HS-5 (cell line): ENCODE data around the gene RABIF.

Experiments used
- DNase-seq: peaks from one replicate; pipeline ENCODE4 v3.0.0-alpha.2; 2012; ENCODE audit warnings: low read depth

Gene RABIF

DNA sequence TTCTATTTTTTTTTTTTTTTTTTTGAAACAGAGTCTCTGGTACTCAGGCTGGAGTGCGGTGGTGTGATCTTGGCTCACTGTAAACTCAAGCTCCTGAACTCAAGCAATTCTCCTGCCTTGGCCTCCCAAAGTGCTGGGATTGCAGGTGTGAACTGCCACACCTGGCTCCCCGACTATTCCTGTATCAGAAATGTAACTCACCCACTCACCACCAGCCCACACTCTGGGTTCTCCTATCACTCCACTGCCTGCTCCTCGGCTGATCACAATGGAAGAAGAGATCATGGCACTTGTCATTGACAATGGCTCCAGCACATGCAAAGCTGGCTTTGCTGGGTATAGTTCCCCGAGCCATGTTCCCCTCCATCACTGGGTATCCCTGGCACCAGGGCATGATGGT, 15.9 kb downstream of the RABIF start:
- no peak for DNase-seq

DNA sequence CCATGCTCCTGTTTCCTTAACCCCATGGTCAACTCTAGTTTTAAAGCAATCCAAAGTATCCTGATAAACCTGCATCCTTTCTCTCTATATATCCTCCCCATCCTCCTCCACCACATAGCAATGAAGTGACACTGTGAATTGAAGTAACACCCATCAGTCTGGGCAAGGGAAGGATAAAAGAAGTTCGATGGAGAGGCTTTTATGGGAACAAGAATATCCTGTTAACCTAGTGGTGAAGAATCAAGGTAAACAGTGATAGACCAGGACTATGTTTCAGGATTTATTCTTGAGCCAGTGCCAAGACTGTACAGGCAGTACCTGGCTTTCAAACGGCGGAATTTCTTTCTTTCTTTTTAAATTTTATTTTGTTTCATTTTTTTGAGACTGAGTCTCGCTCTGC, 17.6 kb downstream of the RABIF start:
- DNase-seq = no peak

DNA sequence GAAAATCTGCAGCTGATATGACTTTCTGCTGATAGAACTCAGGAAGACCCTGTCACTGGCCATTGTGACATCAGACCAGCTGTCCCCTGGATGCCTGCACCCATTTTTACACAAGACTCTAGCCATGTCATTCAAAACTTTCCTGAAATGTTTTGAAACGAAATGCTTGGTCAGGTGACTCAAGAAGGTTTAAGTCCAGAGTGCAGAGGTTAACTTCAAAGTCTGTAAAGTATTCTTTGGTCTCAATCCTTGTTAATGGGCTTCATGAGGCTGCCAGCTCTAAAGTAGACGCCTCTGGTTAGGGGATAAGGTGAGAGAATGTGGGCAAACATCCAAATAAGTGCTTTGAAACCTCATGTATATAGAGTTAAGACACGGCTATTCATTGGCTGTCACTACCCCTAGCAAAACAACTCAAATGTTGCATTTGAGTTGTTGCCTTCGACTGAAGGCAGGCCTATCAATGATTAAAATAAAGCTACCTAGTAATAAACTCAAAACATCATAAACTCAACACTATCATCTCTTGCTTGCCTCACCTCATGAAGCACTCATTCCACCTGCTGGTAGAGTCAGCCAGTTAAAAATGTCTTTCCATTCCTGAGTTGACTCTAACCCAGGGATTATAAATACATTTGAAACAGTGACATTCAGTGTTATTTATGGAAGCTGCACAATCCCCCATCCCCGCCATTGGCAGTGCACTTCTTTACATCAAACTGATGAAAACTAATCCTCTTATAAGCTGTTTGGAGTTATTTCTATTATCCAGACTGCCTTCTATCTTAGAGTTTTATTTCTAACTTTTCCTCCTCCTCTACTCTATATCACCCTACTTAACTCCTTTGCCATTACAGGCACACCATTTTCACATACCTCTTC, 26.0 kb downstream of the RABIF start:
- DNase-seq = no peak

DNA sequence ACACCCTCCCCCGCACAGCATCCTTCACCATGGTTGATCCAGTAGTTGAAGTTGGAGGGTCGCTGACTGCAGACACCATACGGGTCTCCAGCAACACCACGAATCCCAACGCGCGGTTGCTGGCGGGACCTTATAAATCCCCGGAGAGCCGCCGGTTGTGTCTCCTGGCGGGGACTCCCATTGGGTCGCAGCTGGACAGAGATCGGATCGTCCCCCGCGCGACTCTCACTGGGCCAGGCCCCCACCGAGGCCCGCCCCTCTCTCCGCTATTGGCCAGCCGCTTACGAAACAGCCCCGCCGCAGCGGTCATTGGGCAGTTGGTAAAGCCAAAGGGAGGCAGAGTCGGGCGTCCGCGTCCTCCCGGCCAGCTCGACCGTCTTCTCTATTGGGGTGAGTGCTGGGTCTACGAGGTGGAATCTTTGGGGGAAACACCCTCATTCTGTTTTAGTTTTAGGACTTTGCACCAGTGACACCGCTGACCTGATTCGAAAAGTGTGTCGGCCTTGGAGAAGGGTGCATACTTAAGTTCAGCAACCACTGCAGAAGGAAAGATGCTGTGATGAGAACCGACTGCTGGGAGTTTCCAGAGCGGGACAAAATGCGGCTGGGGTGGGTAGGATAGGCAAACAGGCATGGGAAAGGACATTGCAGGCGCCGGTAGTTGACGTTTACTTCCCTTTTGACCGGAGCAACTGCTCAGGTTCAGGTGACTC, 27.4 kb downstream of the RABIF start:
- DNase-seq = peak; percentile 49

DNA sequence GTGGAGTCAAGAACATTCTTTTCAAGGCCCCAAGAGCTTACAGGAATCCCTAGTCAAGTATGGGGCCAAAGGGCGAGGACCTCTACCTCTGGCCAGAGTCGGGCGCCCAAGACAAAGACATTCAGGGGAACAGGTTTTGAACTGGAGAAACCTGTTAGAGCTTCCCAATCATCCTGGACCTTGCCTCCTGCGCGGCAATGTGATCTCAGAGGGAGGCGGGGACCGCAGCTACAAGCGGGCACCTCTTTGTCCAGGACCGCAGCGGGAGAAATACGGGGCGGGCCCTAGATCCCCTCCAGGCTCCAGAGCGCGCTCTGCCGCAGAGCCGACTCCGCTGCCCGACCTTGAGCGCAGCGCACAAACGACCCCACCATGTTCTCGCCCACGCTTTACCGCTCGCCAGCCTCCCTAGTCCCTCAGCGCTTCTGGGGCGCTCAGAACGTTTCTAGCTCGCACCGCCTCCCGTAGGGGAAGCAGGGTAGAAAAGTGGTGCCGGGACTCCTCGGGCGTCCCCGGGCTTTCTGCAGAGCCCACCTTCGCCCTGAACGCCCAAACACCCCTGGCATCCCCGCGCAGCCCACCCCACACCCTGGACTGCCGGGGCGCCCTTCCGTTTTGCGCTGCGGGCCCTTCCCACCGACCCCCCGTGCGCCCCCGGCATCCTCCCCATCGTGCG, 28.1 kb downstream of the RABIF start:
- no peak for DNase-seq

DNA sequence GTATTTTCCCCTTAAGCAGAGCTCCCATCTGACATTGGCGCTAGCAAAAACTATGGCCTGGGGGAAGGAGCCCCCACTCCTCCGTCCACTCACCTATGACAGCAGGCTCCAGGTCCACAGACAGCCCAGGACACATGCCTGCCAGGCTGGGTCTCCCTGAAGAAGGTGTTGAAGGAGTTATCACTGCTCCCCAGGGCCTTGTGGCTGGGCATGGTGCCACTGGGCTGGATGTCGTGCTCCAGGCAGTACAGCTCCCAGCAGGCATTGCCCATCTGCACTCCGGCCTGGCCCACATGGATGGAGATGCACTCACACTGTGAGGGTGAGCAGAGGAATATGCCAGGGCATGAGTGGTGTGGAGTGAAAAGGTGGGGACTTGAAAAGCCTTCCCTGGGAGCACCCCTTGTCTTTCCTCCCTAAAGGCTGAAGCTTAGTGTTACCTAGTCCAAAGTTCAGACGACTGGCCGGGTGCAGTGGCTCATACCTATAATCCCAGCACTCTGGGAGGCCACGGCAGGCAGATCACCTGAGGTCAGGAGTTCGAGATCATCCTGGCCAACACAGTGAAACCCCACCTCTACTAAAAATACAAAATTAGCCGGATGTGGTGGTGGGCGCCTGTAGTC, 30.0 kb downstream of the RABIF start:
- no peak for DNase-seq

DNA sequence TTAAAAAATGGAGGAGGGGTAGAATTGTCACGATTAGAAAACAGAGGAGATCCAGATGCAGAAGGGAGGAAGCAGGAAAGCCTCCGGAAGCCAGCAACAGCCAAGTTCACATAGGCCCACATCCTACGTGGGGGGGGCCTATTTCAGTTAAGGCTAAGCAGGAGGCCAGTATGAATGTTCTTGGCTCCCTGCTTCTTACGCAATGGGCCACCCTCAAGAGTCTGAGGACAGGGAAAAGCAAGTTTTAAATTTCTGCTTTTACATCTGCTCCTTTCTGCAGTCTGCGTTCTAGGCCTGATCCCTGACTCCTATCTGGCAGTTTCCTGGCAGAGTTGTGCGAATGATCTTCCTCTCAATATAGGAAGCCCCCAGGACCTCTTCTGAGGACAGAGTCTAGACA, 30.6 kb downstream of the RABIF start:
- DNase-seq = no peak

DNA sequence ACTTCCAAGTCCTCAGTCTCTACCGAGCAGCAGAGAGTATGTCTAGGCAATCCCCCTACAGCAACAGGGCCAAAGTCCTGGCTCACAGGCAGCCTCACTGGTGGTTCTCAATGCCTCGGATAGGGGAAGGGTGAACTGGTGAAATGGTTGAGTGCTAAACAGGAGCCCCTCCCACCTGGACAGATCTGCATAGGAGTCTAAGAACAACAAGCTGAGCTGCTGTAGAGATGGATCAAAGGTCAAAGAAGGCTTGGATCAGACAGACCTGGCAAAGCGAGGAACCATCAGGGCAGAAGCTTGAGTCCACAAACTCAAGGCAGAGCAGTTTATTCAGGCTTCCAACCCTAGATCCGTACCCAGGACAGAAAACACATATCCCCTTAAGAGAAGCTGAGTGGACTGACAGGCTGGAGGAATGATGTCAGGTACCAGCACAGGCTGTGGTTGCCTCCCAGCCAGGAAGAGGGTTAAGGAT, 31.8 kb downstream of the RABIF start:
- DNase-seq = no peak

DNA sequence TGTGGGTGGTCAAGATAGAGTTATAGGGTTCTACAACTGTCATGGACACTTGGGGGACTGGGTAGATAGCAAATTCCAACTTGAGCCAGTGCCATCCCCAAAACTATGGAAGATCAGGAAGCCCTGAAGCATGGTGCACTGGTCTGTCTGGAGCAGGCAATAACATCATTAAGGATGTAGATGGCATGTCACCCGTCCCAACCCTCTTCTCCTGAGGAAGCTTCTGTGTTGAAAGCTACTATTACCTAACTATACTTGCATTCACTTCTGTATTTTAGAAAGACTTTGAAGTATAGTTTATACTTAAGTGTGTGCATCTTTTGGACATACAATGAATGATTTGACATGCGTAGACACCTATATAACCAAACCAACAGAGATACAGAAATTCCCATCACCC, 32.9 kb downstream of the RABIF start:
- no peak for DNase-seq

DNA sequence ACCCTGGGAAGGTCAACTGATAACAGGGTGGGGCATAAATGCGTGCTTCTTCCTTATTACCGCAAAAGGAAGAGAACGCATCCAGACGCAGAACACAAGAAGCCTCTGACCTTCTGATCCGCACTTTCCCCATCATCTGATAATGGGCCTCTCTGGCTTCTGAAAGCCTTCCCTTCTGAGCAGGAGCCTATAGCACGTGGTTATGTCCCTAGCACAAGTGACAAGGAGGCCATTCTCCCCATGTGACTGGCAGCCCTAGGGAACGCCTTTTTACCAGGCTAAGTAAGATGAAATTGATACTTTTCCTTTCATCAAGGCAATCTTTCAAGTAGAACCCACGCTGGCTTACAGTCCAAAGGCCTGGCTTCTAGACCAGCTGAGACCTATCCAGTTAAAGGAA, 34.2 kb downstream of the RABIF start:
- DNase-seq = no peak

DNA sequence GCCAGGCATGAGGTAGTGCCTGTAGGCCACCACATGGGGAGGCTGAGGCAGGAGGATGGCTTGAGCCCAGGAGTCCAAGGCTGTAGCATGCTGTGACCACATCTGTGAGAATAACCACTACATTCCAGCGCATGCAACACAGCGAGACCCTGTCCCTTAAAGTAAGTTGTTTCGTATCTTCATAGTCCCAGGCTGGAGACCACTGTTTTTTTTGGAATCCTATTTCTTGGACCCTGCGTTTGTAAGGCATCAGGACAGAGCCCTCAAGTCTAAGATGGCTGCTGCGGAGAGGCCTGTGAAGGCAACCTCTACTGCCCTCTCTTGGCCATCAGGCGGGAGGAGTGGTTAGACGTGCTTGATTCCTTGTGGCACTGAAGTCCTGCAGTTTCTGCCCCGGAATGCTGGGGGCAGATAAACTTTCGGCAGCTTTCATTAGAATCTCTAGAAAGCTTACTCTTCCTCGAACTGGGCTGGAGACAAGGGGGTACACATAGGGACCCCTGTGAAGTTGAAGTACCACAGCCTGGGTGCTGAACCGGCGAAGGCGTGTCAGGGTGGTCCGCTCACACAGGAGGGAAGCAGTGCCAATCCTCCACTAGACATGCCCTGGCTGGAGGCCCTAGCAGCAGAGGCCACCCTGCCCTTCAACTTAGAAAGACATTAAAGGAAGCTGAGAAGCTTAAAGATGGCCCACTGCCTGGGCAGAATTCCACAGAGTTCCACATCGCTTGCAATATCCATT, 36.6 kb downstream of the RABIF start:
- DNase-seq = no peak

DNA sequence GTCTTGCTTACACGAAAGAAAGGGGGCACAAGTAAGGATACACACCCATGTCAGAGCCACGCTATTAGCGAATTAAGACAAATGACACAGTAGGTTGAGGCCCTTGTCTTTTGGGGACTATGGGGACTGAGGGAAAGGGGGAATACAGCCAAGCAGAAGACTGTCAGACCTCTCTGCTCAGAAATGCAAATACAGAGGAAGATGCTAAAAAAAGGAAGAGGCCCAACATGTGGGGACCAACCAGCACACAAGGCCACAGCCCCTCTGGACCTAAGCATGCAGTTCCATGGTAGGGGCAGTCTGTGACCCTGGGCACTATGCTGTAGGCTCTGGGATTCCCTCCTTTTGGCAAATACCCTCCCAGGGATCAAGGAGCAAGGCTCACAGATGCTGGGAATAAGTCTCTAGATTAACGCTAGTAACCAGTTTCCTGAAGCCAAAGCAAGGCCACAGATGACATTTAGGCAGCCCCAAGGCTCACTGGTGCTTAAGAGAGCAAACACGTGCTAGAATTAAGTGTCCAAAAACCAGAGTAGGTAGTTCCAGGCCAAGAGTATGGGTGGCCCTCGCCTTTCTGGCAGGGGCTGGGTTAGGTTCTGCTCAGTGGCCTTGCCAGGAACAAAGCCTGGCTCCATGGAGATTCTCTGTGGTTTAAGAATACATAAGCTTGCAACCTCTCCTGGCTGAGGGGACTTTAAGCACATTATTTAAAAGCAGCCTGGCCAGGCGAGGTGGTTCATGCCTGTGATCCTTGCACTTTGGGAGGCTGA, 38.2 kb downstream of the RABIF start:
- DNase-seq = no peak

DNA sequence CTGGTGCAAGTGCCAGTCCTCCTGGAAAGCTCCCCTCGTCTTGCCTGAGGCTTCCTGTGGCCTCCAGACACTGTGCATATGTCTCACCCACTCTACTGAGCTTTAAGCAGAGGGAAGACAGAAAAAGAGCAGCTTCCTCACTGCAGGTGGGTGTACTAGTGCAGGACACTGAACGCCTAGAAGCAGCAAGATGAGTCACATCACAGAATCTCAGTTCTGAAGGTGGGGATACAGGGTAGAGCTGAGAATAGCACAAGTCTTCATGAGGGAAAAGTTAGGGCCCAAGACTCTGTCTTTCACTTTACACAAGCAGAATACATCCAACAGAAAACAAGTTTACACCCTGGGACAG, 40.8 kb downstream of the RABIF start:
- no peak for DNase-seq

DNA sequence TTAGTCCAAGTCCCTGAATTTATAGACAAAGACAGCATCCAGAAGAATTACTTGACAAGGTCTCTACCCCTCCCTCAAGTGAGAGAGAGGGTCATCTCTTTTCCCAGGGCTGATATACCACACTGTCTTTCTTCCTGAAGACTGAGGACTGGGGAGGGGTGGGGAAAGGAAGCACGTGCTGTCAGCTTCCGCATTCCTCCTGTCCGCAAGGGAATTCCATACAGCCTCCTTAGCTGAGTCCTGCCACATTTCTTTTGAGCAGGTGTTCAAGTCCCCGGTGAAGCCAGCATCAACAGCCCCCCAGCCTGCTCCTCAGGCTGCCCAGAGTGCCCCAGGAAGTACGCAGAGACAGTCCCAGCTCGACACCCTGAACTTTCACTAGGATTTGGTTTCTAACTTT, 44.0 kb downstream of the RABIF start:
- no peak for DNase-seq

DNA sequence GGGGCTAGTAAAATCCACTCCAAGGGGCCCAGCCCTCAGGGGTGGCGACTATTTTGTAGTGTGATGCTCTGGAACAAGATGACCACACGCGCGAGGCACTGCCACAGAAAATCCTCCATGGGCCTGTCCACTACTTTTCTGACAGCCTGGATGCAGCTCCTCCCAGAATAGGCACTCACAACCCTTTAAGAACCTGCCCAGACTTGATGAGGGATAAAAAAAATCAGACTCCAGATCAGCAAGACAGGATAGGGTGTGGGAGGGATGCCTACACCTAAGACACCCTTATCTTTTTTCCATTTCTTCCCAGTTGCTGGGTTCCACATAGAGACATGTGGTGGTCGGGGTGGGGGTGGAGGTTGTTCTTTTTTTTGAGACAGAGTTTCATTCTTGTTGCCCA, 44.7 kb downstream of the RABIF start:
- DNase-seq = no peak

DNA sequence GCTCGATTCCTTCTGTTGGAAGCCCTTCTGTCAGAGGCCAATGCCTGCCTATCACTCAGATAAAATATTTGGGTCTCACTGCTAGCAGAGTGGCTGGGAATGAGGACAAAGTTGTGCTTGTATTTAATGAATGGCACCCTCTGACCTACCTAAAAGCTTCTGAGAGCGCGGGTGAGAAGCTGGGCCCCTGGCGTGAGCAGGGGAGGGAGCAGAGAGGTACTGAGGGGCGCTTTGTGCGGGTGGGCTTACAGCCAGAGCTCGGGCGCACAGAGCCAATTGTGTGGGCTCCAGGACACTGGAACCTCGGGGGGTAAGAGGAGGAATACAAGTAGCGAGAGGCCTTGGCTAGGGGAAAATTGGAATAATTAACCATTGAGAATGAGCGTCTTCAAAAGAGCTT, 45.9 kb downstream of the RABIF start:
- DNase-seq = no peak

DNA sequence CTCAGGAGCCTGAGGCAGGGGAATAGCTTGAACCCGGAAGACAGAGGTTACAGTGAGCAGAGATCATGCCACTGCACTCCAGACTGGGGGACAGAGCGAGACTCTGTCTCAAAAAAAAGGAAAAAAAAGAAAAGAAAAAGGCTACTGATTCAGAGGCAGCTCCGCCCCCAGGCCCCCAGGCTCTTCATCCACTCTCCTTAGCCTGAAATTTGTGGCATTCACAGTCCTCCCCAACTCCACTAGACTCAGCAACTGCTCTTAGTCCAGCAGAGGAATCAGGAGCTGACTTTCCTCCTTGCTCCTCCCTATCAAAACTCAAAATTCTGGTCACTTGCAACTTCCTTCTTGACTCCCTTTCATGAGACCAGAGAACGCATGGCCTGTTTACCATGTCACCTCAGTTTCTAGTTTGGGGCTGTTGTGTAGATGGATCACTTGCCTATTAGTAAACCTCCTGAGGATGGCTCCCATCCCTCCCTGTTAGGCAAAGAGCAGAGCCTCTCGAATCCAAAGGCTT, 51.1 kb downstream of the RABIF start:
- no peak for DNase-seq

DNA sequence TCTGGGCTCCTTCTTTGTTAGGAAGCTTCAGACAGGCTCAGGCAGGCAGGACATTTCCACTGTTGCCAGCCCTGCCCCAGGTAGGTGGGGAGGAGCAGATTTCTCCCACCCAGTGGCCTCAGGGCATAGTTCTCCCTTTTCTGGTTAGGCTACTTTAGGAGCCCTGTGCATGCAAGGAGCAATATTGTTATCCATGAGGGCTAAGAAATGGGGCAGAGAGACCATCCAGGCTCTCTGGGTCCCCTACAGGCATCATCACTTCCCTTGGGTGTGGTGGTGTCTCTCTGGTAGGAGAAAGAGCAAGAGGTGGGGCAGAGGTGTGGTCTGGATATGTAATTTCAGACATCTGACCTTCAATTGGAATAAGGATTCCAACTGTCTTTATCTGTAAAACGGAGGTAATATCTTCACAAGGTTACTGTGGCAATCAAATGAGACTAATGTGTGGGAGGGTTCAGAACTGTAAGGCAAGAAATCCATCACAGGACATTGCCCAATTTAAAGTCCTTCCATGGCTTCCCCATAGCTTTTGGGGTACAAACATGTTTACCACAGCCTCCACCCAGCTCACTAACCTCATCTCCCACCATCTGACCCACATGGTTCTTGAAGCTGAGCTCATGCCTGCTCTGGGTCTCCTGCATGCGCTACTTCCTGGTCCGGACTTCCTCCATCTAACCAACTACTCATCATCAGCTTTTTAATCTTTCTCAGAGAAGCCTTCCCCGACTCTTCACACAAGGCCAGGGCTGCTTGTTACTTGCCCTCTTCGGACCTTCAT, 52.1 kb downstream of the RABIF start:
- DNase-seq = no peak

DNA sequence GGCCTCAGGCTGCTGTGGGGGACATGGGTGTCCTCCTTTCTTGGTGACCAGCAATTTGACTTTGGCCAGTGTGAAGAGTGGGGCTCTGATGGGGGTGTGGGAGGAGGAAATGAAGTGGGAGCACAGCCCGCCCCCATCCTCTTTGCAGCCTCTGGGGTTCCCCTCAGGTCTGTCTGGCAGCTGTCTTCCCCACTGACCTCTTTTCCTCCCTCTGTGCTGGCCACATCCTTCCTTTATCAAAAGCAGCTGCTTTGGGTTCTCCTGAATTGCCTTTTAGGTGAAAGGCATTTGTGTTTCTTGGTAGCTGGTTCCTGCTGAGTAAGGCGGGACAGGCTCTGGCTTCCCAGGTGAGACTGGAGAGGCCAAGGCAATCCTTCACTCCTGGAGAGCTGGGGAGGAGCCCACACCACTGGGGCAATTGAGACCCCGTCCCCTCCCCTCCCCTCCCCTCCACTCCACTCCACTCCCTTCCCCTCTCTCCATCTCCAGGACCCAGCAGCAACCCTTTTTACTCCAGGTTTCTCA, 53.3 kb downstream of the RABIF start:
- no peak for DNase-seq
